GM19193 (cell line): ENCODE results near the gene TBC1D5.

Experiments
- POLR2A ChIP-seq: IDR thresholded peaks from 4 replicates; pipeline ENCODE4 v1.6.1; 2011; ENCODE audit not compliant: insufficient read depth, insufficient read length; ENCODE audit errors: extremely low read depth

The TBC1D5 gene

GRCh38 chr3:17340261-17340660 is 402.2 kb downstream of the TBC1D5 start:
- TF ChIP-seq POLR2A = no peak

GRCh38 chr3:17339132-17339575 is 403.3 kb downstream of the TBC1D5 start:
- no peak for TF ChIP-seq POLR2A

GRCh38 chr3:17336291-17336690 is 406.1 kb downstream of the TBC1D5 start:
- TF ChIP-seq POLR2A = no peak

GRCh38 chr3:17333893-17334292 is 408.5 kb downstream of the TBC1D5 start:
- TF ChIP-seq POLR2A = no peak

- no peak for TF ChIP-seq POLR2A
Measured at GRCh38 chr3:17333446-17333845, 409.0 kb downstream of the TBC1D5 start.

GRCh38 chr3:17330660-17331059 is 411.8 kb downstream of the TBC1D5 start:
- no peak for TF ChIP-seq POLR2A

GRCh38 chr3:17329927-17330326 is 412.5 kb downstream of the TBC1D5 start:
- TF ChIP-seq POLR2A = no peak

- TF ChIP-seq POLR2A = no peak
Measured at GRCh38 chr3:17322106-17322793, 420.2 kb downstream of the TBC1D5 start.

- TF ChIP-seq POLR2A = no peak
Measured at GRCh38 chr3:17320266-17320665, 422.2 kb downstream of the TBC1D5 start.

- no peak for TF ChIP-seq POLR2A
Measured at GRCh38 chr3:17315897-17316296, 426.5 kb downstream of the TBC1D5 start.

- TF ChIP-seq POLR2A = no peak
Measured at GRCh38 chr3:17314171-17314570, 428.3 kb downstream of the TBC1D5 start.

GRCh38 chr3:17313746-17314145 is 428.7 kb downstream of the TBC1D5 start:
- TF ChIP-seq POLR2A = no peak

- no peak for TF ChIP-seq POLR2A
Measured at GRCh38 chr3:17310983-17311382, 431.4 kb downstream of the TBC1D5 start.

- no peak for TF ChIP-seq POLR2A
Measured at GRCh38 chr3:17307887-17308286, 434.5 kb downstream of the TBC1D5 start.

- TF ChIP-seq POLR2A = no peak
Measured at GRCh38 chr3:17307482-17307881, 434.9 kb downstream of the TBC1D5 start.

- TF ChIP-seq POLR2A = no peak
Measured at GRCh38 chr3:17304969-17305368, 437.5 kb downstream of the TBC1D5 start.

- no peak for TF ChIP-seq POLR2A
Measured at GRCh38 chr3:17302774-17303173, 439.7 kb downstream of the TBC1D5 start.
